Fibroblast of lung (primary cell): ENCODE data around the gene HEXIM1. TPM values are rescaled to one million over a fixed set of nuclear protein-coding genes. Genes with fewer than 3 reads are reported as not detected.

Experiments used
- DNase-seq, 2 donors: peaks; one replicate each; pipeline versions ENCODE4 v3.0.0 to v3.0.0-alpha.2; 2010; ENCODE audit warnings: low read depth in 2 of 2
- H2AFZ ChIP-seq: 2 replicates; pipeline ENCODE4 v1.5.1; 2012; ENCODE audit warnings: low read length, control low read depth, inconsistent platforms
- H3K27ac ChIP-seq: 2 replicates; pipeline ENCODE4 v1.5.1; 2011; ENCODE audit warnings: low read length, control low read depth; ENCODE audit not compliant: insufficient read depth
- H3K27me3 ChIP-seq: 2 replicates; pipeline ENCODE4 v1.5.1; 2011; ENCODE audit warnings: mild to moderate bottlenecking, low read length; ENCODE audit not compliant: control insufficient read depth, insufficient read depth
- H3K36me3 ChIP-seq: 2 replicates; pipeline ENCODE4 v1.5.1; 2011; ENCODE audit warnings: low read length; ENCODE audit not compliant: control insufficient read depth, insufficient read depth
- H3K4me1 ChIP-seq: 2 replicates; pipeline ENCODE4 v1.5.1; 2011; ENCODE audit warnings: low read length; ENCODE audit not compliant: control insufficient read depth, insufficient read depth; ENCODE audit errors: extremely low read depth
- H3K4me2 ChIP-seq: 2 replicates; pipeline ENCODE4 v1.5.1; 2011; ENCODE audit warnings: low read length, control low read depth; ENCODE audit not compliant: insufficient read depth; ENCODE audit errors: extremely low read depth
- H3K4me3 ChIP-seq, 4 experiments: fragments of 200-600 bp in 1 of 4; sonication (generic) in 1 of 4; replicated peaks in 1 of 4; 2 replicates each; pipeline ENCODE4 v1.5.1; 2011 to 2016; ENCODE audit warnings: low read length in 4 of 4, low read depth in 3 of 4, mild to moderate bottlenecking in 3 of 4, control low read depth in 2 of 4, inconsistent platforms in 1 of 4, mixed read lengths in 1 of 4; ENCODE audit not compliant: insufficient read depth in 1 of 4; ENCODE audit errors: control extremely low read depth in 1 of 4
- H3K79me2 ChIP-seq: 2 replicates; pipeline ENCODE4 v1.5.1; 2012; ENCODE audit warnings: mild to moderate bottlenecking, low read length, inconsistent platforms; ENCODE audit not compliant: control insufficient read depth, insufficient read depth
- H3K9ac ChIP-seq: 2 replicates; pipeline ENCODE4 v1.5.1; 2011; ENCODE audit warnings: mild to moderate bottlenecking, low read length, control low read depth; ENCODE audit not compliant: insufficient read depth
- H3K9me3 ChIP-seq: 2 replicates; pipeline ENCODE4 v1.5.1; 2012; ENCODE audit warnings: low read depth, low read length; ENCODE audit not compliant: control insufficient read depth, insufficient read depth
- H4K20me1 ChIP-seq: 2 replicates; pipeline ENCODE4 v1.5.1; 2011; ENCODE audit warnings: low read length; ENCODE audit not compliant: control insufficient read depth, insufficient read depth; ENCODE audit errors: extremely low read depth
- EZH2 ChIP-seq: IDR thresholded peaks from 2 replicates; pipeline ENCODE4 v1.5.1; 2012; ENCODE audit warnings: low read length, control low read depth, mild to moderate bottlenecking; ENCODE audit errors: missing control alignments
- polyA plus RNA-seq, 2 donors: library from polyadenylated mRNA; depleted of rRNA in 1 of 2; stranded (reverse) in 1 of 2; unstranded in 1 of 2; fragments of >200 nt; gene quantifications; 2 replicates each; pipeline ENCODE4 v1.2.1, GENCODE V29; 2011 to 2012; ENCODE audit warnings: missing spikeins in 1 of 2
- total RNA-seq: library from RNA; depleted of rRNA; stranded (reverse); fragments of >200 nt; gene quantifications from 2 replicates; pipeline ENCODE4 v1.2.1, GENCODE V29; 2014
- TF ChIP-seq, protein P1 (sequence below), 2 donors: IDR thresholded peaks in 1 of 2; conservative IDR thresholded peaks in 1 of 2; 1 replicate in 1 of 2; 2 replicates in 1 of 2; pipeline ENCODE4 v1.5.1; 2011 to 2012; ENCODE audit warnings: low read length in 2 of 2, control low read depth in 1 of 2, inconsistent platforms in 1 of 2, low read depth in 1 of 2, mild to moderate bottlenecking in 1 of 2

The HEXIM1 gene
- total and polyA plus RNA-seq, 2 donors (not counting 1 experiment from before 2014, with no cell fraction given): 9.9 to 11.7 TPM

DNA sequence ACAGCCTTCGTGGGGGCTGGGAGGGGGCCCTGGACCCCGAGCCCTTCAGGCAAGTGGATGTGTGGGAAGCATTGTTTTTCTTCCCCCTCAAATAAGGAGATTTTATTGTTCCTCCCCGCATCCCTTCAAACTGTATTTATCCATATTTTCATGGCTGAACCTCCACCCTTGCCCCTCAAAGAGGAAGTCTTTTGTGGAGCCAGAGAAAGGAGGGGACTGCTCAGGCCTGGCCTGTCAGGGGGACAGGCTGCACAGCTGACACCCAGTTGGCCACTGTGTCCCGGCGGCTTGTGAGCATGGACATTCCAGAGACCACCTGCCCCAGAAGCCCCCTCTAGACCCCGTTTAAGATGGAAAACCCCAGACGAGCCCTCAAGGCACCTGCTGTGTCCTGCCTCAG lies 29.3 kb downstream of the HEXIM1 start:
- no peak overlapping the region for H3K4me2 ChIP-seq
- no peak overlapping the region for H3K4me3 ChIP-seq
- H4K20me1 ChIP-seq: no peaks in the 10 kb centered on the region
- H3K27ac ChIP-seq: no peak overlapping the region
- H3K9me3 ChIP-seq: no peaks in the 10 kb centered on the region
- no peaks in the 10 kb centered on the region for H3K79me2 ChIP-seq
- H3K36me3 ChIP-seq: no peaks in the 10 kb centered on the region
- H3K9ac ChIP-seq: no peak overlapping the region
- no peaks in the 10 kb centered on the region for H3K27me3 ChIP-seq
- no peak overlapping the region for H2AFZ ChIP-seq
- H3K4me1 ChIP-seq: peaks cover 5% of the 10 kb centered on the region
- TF ChIP-seq EZH2: no peak
- TF ChIP-seq, protein P1, sequence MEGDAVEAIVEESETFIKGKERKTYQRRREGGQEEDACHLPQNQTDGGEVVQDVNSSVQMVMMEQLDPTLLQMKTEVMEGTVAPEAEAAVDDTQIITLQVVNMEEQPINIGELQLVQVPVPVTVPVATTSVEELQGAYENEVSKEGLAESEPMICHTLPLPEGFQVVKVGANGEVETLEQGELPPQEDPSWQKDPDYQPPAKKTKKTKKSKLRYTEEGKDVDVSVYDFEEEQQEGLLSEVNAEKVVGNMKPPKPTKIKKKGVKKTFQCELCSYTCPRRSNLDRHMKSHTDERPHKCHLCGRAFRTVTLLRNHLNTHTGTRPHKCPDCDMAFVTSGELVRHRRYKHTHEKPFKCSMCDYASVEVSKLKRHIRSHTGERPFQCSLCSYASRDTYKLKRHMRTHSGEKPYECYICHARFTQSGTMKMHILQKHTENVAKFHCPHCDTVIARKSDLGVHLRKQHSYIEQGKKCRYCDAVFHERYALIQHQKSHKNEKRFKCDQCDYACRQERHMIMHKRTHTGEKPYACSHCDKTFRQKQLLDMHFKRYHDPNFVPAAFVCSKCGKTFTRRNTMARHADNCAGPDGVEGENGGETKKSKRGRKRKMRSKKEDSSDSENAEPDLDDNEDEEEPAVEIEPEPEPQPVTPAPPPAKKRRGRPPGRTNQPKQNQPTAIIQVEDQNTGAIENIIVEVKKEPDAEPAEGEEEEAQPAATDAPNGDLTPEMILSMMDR (conservative IDR thresholded peaks at IDR 0.05 in 1 of 2, IDR thresholded peaks at IDR 0.05 in 1 of 2; ENCODE audit: low read depth in 1 of 2, low read length in 2 of 2): no peak
- no peak for DNase-seq

DNA sequence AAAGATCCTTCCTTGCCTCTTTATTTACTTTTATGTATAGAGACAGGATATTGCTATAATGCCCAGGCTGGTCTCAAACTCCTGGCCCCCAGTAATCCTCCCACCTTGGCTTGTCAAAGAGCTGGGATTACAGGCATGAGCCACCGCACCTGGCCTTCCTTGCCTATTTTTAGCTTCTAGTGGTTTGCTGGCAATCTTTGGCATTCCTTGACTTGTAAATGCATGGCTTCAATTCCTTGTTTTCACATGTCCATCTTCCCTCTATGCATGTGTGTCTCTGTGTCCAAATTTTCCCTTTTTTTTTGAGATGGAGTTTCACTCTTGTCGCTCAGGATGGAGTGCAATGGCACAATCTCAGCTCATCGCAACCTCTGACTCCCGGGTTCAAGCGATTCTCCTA lies 35.9 kb downstream of the HEXIM1 start:
- Histone ChIP-seq H3K9ac (no peak overlapping the region), H3K4me3 (no peak overlapping the region), H3K9me3 (no peaks in the 10 kb centered on the region), H2AFZ (no peak overlapping the region), H3K4me2 (no peak overlapping the region), H3K36me3 (no peaks in the 10 kb centered on the region), H3K27me3 (no peaks in the 10 kb centered on the region), H3K79me2 (no peaks in the 10 kb centered on the region), H3K27ac (no peak overlapping the region), H4K20me1 (no peaks in the 10 kb centered on the region), H3K4me1 (no peaks in the 10 kb centered on the region)
- no peak for TF ChIP-seq EZH2
- TF ChIP-seq, protein P1 (conservative IDR thresholded peaks at IDR 0.05 in 1 of 2, IDR thresholded peaks at IDR 0.05 in 1 of 2; ENCODE audit: low read depth in 1 of 2, low read length in 2 of 2): no peak
- DNase-seq: no peak

DNA sequence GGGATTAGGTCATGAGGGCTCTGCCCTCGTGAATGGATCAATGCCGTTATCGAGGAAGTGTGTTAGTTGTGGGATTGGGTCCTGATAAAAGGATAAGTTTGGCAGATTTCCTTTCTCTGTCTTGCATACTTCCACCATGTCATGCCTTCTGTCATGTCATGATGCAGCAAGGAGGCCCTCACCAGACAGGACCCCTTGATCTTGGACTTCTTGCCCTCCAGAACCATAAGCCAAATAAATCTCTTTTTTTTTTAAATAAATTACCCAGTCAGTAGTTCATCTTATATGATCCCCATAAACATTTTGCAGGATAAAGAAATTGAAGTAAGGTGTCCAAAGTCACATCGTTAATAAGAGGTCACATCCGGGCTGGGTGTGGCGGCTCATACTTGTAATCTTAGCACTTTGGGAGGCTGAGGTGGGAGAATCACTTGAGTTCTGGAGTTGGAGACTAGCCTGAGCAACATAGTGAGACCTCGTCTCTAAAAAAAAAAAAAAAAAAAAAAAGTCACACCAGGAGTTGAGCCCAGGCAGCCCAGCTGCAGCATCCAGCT lies 38.6 kb downstream of the HEXIM1 start:
- Histone ChIP-seq H3K27me3 (no peaks in the 10 kb centered on the region), H3K79me2 (no peaks in the 10 kb centered on the region), H2AFZ (no peak overlapping the region), H4K20me1 (no peaks in the 10 kb centered on the region), H3K4me1 (no peaks in the 10 kb centered on the region), H3K27ac (no peak overlapping the region), H3K4me3 (no peak overlapping the region), H3K9me3 (no peaks in the 10 kb centered on the region), H3K9ac (no peak overlapping the region), H3K4me2 (no peak overlapping the region), H3K36me3 (no peaks in the 10 kb centered on the region)
- no peak for DNase-seq
- TF ChIP-seq EZH2: no peak
- TF ChIP-seq, protein P1 (conservative IDR thresholded peaks at IDR 0.05 in 1 of 2, IDR thresholded peaks at IDR 0.05 in 1 of 2; ENCODE audit: low read depth in 1 of 2, low read length in 2 of 2): no peak
